Left cardiac atrium (tissue), 4 donors: ENCODE measurements around the gene BCL11B. TPM values are rescaled to one million over a fixed set of nuclear protein-coding genes. Genes with fewer than 3 reads are reported as not detected.

Experiments
- ATAC-seq, 2 donors: fragments of 200-7000 bp; cut with Tn5 transposase; one replicate each; pipeline ENCODE4 v1.9.1; 2020; ENCODE audit warnings: mild to moderate bottlenecking in 2 of 2, moderate library complexity in 2 of 2
- DNase-seq: peaks from one replicate; pipeline ENCODE4 v3.0.0-alpha.2; 2020
- intact Hi-C, 2 donors: fragments of 100-400 bp; cut with DNase I; formaldehyde crosslinking; loops; one replicate each; pipeline versions ENCODE4 v1.14.1 to v1.15.1; 2022 to 2023
- total RNA-seq, 2 donors: library from RNA; stranded (reverse); fragmentation: NEBNext Ultra II Directional; extraction: Animal tissue kit (Norgen Biotek cat#: 25700); gene quantifications; one replicate each; pipeline ENCODE4 v1.2.1, GENCODE V29; 2021
- donor health status: DM: no; HTN: yes; CAD: no.
- donor health status: DM: no; HTN: yes; CAD: no; lungs with severe emphysema.
- donor health status: DM: yes; HTN: yes; CAD: no.
- donor health status: Dilated cardiomyopathy.

Gene BCL11B
- total RNA-seq, 2 donors from 2014 or later, result 0.29 to 0.59 TPM

DNA sequence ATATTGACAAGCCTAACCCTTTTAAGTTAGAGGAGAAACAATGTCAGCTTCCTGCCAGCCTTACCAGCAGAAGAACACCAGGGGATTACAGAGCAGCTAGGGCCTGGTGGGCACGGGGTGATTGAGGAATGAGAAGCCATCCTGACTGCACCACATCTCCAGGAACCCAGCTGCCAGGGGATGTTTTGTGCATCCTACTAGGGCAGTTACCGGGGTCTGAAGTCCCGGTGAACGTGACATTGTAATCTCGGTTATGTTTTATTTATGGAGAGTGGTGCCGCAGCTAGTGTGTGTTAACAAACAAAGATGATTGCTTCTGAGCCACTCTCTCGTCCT lies 115.9 kb downstream of the BCL11B start:
- ATAC-seq, result no peak
- intact Hi-C loops, result no loop called here
- no peak for DNase-seq

DNA sequence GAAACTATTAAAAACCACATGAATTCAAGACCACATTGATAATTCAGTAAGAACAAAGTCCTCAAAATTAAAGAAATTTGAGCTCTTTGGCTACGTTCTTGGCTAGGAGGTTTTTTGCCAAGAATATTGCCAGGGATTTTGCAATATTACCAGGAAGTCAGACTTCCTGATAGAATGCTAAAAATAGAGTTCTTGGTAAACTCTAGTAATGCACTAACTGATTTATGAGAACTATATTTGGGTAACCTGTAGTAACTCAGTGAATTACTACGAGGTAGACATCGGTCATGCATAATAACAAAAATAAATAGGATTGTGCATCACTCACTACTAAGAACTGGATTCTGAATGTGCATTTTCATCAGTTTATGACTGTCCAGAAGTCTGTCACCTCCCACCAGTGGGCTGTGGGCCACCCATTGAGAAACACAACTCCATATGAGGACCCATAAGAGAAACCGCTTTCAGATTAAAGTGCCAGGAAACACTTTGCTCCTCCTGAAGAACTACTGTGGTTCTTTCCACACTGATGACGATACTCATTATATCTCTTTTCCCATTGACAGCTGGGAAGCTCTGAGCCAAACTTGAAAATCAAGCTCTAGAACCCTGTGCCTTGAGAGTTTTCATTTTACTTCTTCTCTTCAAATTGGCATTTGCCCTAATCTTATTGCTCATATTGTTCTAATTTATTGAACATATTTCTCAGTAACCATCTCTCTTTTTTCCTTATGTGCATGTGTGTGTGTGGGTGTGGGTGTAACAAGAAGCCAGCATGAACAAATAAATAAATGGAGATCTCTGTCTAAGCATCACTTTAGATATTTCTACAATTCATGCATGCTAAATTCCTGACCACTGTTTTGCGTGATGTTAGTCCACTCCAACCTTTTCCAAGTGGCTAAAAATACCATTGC lies 116.6 kb downstream of the BCL11B start:
- ATAC-seq (peak; percentile 44 to 57), DNase-seq (no peak)
- intact Hi-C loops, result no loop called here

DNA sequence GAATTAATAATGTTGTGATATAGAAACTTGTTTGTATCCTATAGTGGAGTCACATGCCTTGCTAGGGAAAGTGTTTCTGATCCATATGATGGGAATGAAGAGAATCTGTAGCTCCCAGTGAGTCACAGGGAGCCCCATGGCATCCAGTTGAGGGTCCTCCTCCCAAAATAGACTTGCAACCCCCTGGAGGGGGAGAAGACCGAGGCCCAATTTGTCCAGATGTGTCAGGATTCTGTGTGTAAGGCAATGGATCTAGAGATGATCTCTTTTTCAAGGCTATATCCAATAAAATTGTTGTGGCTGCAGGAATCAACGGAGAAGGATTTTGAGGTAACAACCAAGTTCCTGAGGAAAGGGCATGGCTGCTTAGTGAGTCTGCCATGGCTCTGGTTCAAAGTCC lies 121.8 kb downstream of the BCL11B start:
- DNase-seq, result no peak
- ATAC-seq, result no peak
- intact Hi-C loops, result no loop called here

DNA sequence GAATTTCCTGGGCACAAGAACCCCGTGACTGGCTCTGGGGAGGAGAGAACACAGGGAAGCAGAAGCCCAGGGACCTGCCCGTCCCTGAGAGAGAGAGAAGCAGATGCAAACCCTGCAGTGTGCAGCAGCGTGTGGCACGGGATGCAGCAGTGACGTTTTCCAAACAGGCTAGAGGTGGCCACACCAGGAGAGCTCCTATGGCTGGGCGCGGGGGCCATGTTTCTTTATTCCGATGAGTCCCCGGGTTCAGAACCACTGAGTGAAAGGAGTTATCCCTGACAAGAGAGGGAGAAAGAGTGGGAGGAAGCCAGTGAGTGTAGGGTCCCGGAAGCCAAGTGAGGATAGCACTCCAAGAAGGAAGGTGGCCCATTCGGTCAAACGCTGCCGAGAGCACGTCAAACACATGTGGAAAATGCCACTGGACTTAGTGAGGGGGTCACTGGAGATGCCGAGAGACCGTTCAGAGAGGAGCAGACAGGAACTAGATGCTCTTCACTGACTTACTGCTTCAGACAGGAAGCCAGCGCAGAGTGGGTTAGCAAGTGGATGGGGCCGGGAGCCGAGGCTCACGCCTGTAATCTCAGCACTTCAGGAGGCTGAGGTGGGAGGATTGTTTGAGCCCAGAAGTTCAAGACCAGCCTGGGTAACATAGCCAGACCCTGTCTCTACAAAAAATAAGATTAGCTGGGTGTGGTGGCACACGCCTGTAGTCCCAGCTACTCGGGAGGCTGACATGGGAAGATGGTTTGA lies 123.0 kb downstream of the BCL11B start:
- intact Hi-C loops, result no loop called here
- no peak for DNase-seq
- ATAC-seq, result no peak

DNA sequence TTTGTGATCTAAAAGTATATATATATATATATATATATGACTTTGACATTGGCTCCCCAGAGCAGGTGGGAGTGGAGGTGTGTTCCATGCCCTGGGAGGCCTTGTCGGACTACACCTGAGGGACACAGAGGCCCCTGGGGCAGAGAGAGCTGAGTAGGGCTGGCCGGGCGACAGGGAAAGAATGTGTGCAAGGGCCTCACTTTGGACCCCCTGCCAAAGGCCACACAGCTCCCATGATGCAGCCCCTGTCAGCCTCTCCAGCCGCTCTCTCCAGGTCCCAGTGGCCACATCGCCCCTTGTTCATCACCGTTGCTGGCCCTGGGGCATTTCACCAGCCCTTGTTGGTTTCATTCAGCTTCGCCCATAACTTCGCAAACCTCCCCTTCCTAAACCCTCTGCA lies 123.9 kb downstream of the BCL11B start:
- DNase-seq, result no peak
- intact Hi-C loops, result no loop called here
- no peak for ATAC-seq

DNA sequence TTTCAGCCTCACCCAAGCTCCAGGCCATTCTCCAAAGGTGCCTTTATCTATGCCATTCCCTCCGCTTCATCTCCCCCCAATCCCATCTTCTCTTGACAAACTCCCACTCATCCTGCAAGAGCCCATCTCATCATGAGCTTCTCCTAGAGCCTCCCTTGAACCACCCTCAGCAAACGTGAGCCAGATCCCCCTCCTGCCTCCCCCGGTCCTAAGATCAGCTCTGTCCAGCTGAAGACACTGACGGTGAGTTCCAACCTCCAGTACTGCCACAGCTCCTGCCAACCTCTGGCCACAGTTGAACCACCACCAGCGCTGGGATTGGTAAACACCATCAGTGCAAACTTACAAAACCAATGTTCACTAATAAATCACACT lies 124.6 kb downstream of the BCL11B start:
- no peak for DNase-seq
- no peak for ATAC-seq
- intact Hi-C loops, result no loop called here

DNA sequence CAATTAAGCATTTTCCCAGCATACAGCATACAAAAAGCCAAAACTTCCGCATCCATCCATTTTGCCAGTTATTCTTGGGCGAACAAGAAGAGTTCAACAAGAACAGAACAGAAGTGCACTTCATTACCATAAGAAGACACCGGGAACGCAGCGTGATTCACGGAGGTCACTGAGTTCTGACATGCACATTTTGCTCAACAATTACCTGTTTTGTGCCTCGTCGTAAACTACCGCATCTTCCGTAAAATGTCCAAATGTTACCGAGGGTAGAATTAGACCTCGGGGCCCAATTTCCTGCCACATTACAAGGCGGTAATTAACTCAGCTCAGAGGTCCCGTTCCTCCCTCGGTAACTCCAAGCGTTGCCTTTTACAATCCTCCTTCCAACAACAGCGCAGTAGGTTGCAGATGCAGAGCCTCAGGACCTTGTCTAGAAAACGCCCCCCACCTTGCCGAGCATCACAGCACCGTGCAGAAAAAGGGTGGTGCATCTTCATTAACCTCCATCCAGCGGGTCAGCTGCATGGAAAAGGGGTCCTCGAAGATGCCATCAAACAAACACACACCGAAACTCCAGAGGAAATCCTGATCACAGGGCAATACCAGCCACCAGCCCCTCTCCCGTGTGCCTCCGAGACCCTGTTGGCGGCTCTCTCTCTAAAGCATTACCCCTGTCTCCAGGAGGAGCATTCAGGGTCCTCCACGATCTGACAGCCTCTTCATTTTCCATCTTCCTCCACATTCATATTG lies 125.2 kb downstream of the BCL11B start:
- DNase-seq (no peak), ATAC-seq (no peak)
- intact Hi-C loops, result no loop called here

DNA sequence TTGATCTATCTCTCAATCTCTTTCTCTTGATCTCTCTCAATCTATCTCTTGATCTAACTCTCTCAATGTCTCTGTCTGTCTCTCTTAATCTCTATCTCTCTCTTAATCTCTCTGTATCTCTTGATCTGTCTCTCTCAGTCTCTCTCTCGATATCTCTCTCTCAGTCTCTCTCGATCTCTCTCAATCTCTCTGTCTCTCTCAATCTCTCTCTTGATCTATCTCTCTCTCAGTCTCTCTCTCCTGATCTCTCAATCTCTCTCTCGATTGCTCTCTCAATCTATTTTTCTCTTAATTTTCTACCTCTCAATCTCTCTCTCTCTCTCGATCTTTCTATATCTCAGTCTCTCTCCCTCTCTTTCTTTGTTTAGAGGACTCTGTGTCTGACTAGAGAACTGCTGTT lies 126.7 kb downstream of the BCL11B start:
- intact Hi-C loops, result no loop called here
- no peak for DNase-seq

DNA sequence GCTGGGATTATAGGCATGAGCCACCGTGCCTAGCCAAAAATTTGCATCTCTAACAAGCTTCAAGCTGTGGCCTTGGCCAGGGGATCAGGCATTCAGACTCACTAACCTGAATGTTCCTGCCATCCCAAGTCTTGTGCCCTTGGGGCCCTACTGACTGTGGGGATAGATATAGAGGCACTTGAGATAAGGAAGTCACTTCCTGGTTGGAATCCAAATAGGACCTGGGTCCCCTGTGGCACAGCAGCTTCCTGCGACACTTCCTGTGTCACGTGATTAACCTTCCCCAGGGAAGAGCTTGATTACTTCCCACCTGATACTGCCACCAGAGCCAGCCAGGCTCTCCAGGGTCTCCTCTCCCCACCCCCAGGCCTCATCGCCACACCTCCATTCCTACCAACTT lies 128.2 kb downstream of the BCL11B start:
- ATAC-seq (no peak), DNase-seq (no peak)
- intact Hi-C loops, result no loop called here

More for the DNA sequence above, 126.7 kb downstream of the BCL11B start:
- ATAC-seq, result no peak

DNA sequence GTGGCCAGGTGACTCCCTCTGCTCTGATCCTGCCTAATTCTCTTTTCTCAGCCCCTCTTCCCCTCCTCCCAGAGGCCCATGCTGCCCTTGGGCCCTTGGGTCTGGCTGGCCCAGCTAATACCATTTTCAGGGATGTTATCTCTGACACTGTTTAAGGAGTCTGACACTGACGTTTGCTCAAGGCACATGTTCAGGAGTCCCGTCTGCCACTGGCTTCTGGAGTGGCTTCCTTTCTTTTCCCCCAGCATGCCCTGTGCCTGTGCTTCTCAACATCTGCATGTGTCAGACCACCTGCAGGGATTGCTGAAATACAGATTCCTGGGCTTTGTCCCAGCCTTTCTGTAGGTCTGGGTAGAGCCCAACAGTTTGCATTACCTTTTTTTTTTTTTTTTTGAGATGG lies 128.9 kb downstream of the BCL11B start:
- DNase-seq (no peak), ATAC-seq (no peak)
- intact Hi-C loops, result no loop called here

DNA sequence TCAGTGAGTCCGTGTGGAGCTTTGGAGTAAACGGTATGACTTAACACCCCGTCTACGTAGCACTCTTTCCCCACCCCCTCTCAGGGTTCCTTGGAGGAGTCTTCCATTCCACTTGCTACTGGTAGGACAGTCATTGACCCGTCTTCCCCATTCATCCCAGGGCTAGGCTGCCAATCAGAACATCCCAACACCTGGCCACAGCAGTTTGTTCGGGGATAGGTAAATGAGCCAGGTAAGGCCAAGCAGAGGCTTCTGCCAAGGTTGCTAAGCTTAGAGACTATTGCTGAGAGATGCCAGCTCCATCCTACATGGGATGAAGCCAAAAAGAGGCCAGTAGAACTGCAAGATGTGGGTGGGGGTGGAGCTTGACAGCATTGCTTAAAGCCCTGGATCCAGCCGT lies 130.8 kb downstream of the BCL11B start:
- DNase-seq, result no peak
- intact Hi-C loops, result no loop called here
- ATAC-seq, result no peak

DNA sequence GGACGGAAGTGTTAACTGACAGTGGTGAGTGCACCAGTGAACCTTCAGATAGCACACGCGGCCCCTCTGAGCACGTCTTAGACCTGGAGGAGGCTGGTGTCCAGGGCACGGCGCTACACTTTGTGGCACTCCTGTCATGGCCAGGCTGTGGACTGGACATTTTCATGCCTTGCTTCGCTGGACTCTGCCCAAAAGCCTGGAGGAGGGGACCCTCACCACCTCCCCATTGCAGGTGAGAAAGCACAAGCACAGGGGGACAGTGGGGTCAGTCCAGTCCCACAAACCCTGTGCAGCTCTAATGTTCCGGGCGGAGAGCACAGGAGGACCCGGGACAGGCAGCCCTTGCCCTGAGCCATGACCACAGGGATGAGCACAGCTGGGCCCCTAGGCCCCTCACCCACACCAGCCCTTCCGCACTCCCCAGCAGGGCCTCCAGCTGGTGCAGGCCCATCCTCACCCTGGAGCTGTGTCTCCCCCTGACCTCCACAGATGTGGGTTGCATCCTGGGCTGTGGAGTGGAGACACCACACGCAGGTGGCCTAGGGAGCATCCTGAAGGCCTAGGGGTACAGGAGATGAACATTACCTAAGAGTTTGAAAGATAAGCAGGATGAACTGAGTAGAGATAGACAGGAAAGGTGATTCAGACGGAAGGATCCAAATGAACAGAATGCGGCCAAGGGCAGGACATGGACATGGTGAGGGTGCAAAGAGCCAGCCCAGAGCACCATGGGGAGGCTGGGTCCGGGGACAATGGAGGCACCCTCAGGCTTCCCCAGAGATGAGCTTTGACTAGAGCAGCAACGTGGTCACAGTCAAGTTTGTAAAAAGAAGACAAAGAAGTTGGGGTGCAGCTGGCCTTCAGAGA lies 132.8 kb downstream of the BCL11B start:
- no peak for DNase-seq
- intact Hi-C loops, result no loop called here
- ATAC-seq, result no peak

DNA sequence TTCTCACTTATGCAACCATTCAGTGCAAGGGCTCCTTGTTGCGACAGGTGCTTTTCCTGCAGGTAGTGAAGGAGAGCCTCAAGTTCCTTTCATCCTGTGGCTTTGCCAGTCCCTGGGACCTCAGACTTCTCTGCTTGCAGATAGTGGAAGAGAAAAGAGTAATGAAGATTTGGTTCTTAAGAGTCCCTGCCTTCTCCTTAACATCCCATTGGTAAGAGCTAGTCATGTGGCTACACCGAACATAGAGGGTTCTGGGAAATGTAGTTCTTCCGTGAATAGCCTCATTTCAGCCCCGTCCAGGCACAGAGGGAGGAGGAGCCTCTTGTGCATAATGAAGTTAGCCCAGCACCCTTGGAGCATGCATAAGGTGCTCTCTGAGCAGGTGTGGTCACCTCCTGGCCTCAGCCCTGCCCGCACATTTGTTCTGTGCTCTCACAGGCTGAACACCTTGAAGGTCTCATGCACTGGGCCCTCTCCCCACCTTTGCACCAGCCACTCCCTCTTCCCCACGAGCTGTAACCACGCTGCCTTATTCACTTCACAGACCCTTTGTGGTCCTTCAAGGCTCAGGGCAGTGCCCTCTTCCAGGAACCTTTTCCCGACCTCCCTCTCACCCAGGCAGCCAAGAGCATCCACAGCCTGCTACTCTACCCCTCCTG lies 134.0 kb downstream of the BCL11B start:
- DNase-seq (no peak), ATAC-seq (no peak)
- intact Hi-C loops, result no loop called here

DNA sequence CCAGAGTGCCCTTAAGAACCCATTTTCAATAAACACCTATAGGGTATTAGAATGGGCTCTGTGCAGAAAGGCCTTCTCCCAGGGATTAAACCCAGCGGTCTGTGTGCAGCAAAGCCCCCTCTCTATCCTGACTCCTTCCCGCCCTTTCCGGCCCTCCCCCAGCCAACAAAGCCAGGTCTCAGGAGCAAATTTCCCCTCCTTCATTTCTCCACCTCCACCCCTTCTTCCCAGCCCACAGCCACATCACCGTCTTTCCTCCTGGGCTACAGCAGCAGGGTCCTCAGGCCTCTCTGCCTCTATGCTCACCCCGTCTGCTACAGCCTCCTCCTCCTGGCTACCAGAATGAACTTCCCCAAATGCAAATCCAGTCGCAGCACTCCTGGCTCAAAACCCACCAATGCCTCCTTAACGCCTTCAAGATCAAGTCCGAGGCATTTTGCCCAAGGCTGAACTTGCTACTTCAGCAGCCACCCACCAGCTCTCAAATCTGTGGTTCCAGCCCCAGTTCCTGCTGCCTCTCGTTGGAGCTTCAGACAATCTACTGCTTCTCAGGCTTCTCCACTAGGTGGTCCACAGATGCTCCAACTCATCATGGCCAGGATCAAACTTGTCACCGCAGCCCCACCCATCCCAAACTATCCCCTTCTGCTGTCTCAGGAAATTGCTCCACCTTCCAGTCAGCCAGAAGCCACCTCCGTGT lies 134.8 kb downstream of the BCL11B start:
- DNase-seq, result no peak
- no peak for ATAC-seq
- intact Hi-C loops, result no loop called here

DNA sequence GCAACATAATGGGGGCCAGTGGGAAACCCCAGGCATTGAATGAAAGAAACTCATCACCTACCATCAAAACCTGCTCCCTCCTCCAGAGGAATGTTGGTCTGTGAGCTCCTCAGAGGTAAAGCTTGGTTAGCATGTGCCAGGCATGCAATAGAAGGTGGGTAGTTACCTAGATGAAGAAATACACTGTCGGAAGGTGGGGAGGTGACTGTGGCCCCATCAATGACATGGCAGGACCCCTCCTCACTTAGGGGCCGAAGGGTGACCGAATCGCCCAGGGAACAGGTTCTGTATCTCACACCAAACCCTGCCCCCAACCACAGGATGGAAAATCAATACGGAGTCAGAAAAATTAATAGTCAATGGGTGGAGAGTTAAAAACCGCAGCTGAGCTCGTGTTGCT lies 135.6 kb downstream of the BCL11B start:
- intact Hi-C loops, result no loop called here
- ATAC-seq (no peak), DNase-seq (no peak)

DNA sequence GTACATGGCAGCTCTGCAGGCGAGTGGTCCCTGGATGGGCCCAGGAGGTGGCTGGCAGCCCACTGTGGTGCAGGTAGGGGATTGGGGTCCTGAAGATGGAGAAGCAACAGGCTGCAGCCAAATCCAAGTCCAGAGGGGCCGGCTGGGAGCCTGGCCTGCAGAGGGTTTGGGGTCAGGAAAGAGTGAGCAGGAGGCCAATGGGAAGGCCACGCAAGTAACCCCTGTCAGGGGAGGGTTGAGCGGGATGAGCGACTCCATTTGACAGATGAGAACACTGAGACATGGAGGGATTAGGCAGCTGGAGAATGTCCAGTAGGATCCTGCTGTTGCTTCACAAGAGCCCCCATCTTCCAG lies 136.0 kb downstream of the BCL11B start:
- intact Hi-C loops, result no loop called here
- DNase-seq, result no peak
- ATAC-seq, result no peak

DNA sequence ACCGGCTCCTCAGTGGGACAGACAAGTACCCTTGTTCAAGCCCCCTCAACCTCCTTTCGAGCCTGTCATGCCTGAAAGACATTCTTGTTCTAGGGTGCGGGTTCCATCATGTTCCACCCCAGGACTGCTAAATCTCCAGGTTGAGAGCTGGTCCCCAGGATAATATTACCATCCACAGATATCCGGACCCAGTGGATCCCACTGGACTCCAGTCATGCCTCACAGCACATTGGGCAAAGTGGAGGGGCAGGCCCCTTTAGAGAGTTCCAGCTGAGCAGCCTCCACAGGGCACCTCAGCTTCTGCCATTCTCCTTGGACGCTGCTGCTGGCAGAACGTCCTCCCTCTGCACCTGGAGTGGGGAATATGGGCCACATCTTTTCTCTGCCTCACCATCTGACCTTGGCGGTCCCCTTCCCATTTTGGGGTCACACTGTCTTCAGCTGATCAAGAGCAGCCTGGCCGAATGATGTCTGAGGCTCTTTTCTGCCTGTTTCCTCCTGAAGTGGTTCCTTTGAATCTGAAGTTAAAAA lies 137.4 kb downstream of the BCL11B start:
- intact Hi-C loops, result no loop called here
- DNase-seq (no peak), ATAC-seq (no peak)
